Measurements from ENCODE around the gene ARHGEF7. TPM values are rescaled to one million over a fixed set of nuclear protein-coding genes. Genes with fewer than 3 reads are reported as not detected.

The ARHGEF7 gene
- total RNA-seq, 1 donor from 2014 or later: 64.6 TPM

- no peak overlapping the region for H3K4me3 ChIP-seq
- no peaks in the 10 kb centered on the region for H3F3A ChIP-seq (ENCODE audit: low read depth)
- no peaks in the 10 kb centered on the region for H3K4me1 Mint-ChIP-seq
- no peak overlapping the region for H2AFZ ChIP-seq (replicated peaks)
- H3K4me3 Mint-ChIP-seq: no peak overlapping the region
- H4K20me1 ChIP-seq (ENCODE audit: low read depth): no peaks in the 10 kb centered on the region
- no peak for TF ChIP-seq CTCF (IDR thresholded peaks at IDR 0.05)
- TF ChIP-seq EZH2phosphoT487 (IDR thresholded peaks at IDR 0.05): no peak
- no peak for TF ChIP-seq EZH2 (IDR thresholded peaks at IDR 0.05)
- no peaks in the 10 kb centered on the region for H3K27me3 ChIP-seq
- no peaks in the 10 kb centered on the region for H3K79me2 ChIP-seq (ENCODE audit: low read depth)
- H3K36me3 Mint-ChIP-seq: no peaks in the 10 kb centered on the region
- no peak overlapping the region for H3K4me2 ChIP-seq
- H3K9ac ChIP-seq: no peak overlapping the region
- H3K9me3 ChIP-seq (ENCODE audit: low read depth): no peaks in the 10 kb centered on the region
- H3K27me3 Mint-ChIP-seq (ENCODE audit: insufficient read depth, low read depth): no peaks in the 10 kb centered on the region
- H3K27ac Mint-ChIP-seq: no peak overlapping the region
- H3K36me3 ChIP-seq: no peaks in the 10 kb centered on the region
- no peaks in the 10 kb centered on the region for H3K4me1 ChIP-seq
- no peaks in the 10 kb centered on the region for H3K9me3 Mint-ChIP-seq
- DNase-seq (ENCODE audit: low spot score): no peak
- H3K27ac ChIP-seq: no peak overlapping the region
Observed at GRCh38 chr13:111126509-111126908, 11.4 kb downstream of the ARHGEF7 start.

DNA sequence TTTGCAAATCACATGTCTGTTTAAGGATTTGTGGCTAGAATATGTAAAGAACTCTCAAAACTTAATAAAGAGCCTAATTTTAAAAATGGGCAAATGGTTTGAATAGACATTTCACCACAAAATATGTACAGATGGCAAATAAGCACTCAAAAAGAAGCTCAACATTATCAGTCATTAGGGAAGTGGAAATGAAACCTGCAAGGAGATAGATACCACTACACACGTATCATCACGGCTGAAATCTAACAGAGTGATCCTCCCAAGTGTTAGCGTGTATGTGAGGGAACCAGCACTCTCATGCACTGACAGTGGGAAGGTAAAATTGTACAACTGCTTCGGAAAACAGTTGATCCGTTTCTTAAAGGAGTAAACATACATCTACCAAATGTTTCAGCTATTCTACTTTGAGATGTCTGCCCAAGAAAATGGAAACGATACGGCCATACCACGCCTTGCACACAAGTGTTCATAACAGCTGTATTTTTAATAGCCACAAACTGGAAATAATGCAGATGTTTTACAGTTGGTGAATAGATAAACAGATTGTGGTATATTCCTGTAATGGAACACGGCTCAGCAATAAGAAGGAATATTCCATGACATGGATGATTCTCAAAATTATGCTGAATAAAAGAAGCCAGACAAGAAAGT, 14.5 kb downstream of the ARHGEF7 start:
- no peak for TF ChIP-seq EZH2 (IDR thresholded peaks at IDR 0.05)
- no peak for TF ChIP-seq EZH2phosphoT487 (IDR thresholded peaks at IDR 0.05)
- TF ChIP-seq CTCF (IDR thresholded peaks at IDR 0.05): no peak
- peaks cover 7% of the 10 kb centered on the region for H3F3A ChIP-seq (ENCODE audit: low read depth)
- H3K27ac ChIP-seq: no peak overlapping the region
- H3K4me3 ChIP-seq: no peak overlapping the region
- DNase-seq (ENCODE audit: low spot score): no peak
- no peaks in the 10 kb centered on the region for H3K36me3 ChIP-seq
- peaks cover 8% of the 10 kb centered on the region for H3K9me3 Mint-ChIP-seq
- H3K27ac Mint-ChIP-seq: no peak overlapping the region
- H4K20me1 ChIP-seq (ENCODE audit: low read depth): no peaks in the 10 kb centered on the region
- no peaks in the 10 kb centered on the region for H3K4me1 ChIP-seq
- H3K79me2 ChIP-seq (ENCODE audit: low read depth): peaks cover 4% of the 10 kb centered on the region
- H3K4me2 ChIP-seq: no peak overlapping the region
- no peak overlapping the region for H3K9ac ChIP-seq
- no peak overlapping the region for H2AFZ ChIP-seq (replicated peaks)
- H3K9me3 ChIP-seq (ENCODE audit: low read depth): no peaks in the 10 kb centered on the region
- peaks cover 6% of the 10 kb centered on the region for H3K36me3 Mint-ChIP-seq
- no peaks in the 10 kb centered on the region for H3K27me3 ChIP-seq
- no peak overlapping the region for H3K4me3 Mint-ChIP-seq
- H3K27me3 Mint-ChIP-seq (ENCODE audit: insufficient read depth, low read depth): no peaks in the 10 kb centered on the region
- no peaks in the 10 kb centered on the region for H3K4me1 Mint-ChIP-seq

- peaks cover 7% of the 10 kb centered on the region for H3F3A ChIP-seq (ENCODE audit: low read depth)
- H3K4me1 ChIP-seq: no peaks in the 10 kb centered on the region
- H3K4me3 Mint-ChIP-seq: no peak overlapping the region
- no peak for DNase-seq (ENCODE audit: low spot score)
- H3K36me3 Mint-ChIP-seq: peaks cover 6% of the 10 kb centered on the region
- H4K20me1 ChIP-seq (ENCODE audit: low read depth): no peaks in the 10 kb centered on the region
- no peaks in the 10 kb centered on the region for H3K27me3 Mint-ChIP-seq (ENCODE audit: insufficient read depth, low read depth)
- H3K9me3 Mint-ChIP-seq: peaks cover 8% of the 10 kb centered on the region
- no peak overlapping the region for H3K27ac ChIP-seq
- H3K4me1 Mint-ChIP-seq: no peaks in the 10 kb centered on the region
- no peaks in the 10 kb centered on the region for H3K36me3 ChIP-seq
- H3K9ac ChIP-seq: no peak overlapping the region
- no peak overlapping the region for H3K27ac Mint-ChIP-seq
- peaks cover 4% of the 10 kb centered on the region for H3K79me2 ChIP-seq (ENCODE audit: low read depth)
- H3K9me3 ChIP-seq (ENCODE audit: low read depth): no peaks in the 10 kb centered on the region
- no peaks in the 10 kb centered on the region for H3K27me3 ChIP-seq
- no peak for TF ChIP-seq CTCF (IDR thresholded peaks at IDR 0.05)
- no peak for TF ChIP-seq EZH2 (IDR thresholded peaks at IDR 0.05)
- no peak for TF ChIP-seq EZH2phosphoT487 (IDR thresholded peaks at IDR 0.05)
- no peak overlapping the region for H3K4me3 ChIP-seq
- H2AFZ ChIP-seq (replicated peaks): no peak overlapping the region
- no peak overlapping the region for H3K4me2 ChIP-seq
Observed at GRCh38 chr13:111130116-111130508, 15.0 kb downstream of the ARHGEF7 start.

All from neural progenitor cell (in vitro differentiated cells).